ENCODE results near the gene SAP130. TPM values are rescaled to one million over a fixed set of nuclear protein-coding genes. Genes with fewer than 3 reads are reported as not detected.

Gene SAP130
- total RNA-seq = 14.2 TPM
- long read RNA-seq, full-length matches to known transcripts = 2 of 4 reads
- long read RNA-seq, partial matches to known transcripts = 2 of 4 reads
- long read RNA-seq, other reads (novel, unspliced or antisense) = 0 of 4 reads

GRCh38 chr2:128027801-128028667, at the start of gene SAP130:
SAP130 (minus strand) TSS chr2:128028059; CDS start chr2:128026292, 1,767 bp downstream.
- intact Hi-C loops (cut with micrococcal nuclease) = no loop called here
- DNase-seq = peak; percentile 99
- Histone ChIP-seq H3K9me3 (replicated peaks) (peaks cover 11% of the 10 kb centered on the region), H3K4me3 (peak within 1 kb of the TSS; percentile 98), H3K27ac (replicated peaks) (peak within 1 kb of the TSS; percentile 99), H3K4me1 (peaks cover 33% of the 10 kb centered on the region), H3K36me3 (peaks cover 3% of the 10 kb centered on the region), H3K27me3 (ENCODE audit: low read depth) (no peaks in the 10 kb centered on the region)
- no peak for TF ChIP-seq CTCF (IDR thresholded peaks at IDR 0.05; ENCODE audit: borderline replicate concordance)

- no peak for TF ChIP-seq CTCF (IDR thresholded peaks at IDR 0.05; ENCODE audit: borderline replicate concordance)
- Histone ChIP-seq H3K4me3 (no peak overlapping the region), H3K9me3 (replicated peaks) (no peaks in the 10 kb centered on the region), H3K4me1 (no peaks in the 10 kb centered on the region), H3K27me3 (ENCODE audit: low read depth) (peaks cover 3% of the 10 kb centered on the region), H3K27ac (replicated peaks) (no peak overlapping the region), H3K36me3 (no peaks in the 10 kb centered on the region)
- intact Hi-C loops (cut with micrococcal nuclease) = no loop called here
- no peak for DNase-seq
Observed at GRCh38 chr2:128076461-128077106, 48.7 kb upstream of the SAP130 start.

GRCh38 chr2:128073278-128073677, 45.4 kb upstream of the SAP130 start:
- Histone ChIP-seq H3K27ac (replicated peaks) (no peak overlapping the region), H3K27me3 (ENCODE audit: low read depth) (no peaks in the 10 kb centered on the region), H3K4me3 (no peak overlapping the region), H3K4me1 (no peaks in the 10 kb centered on the region), H3K9me3 (replicated peaks) (no peaks in the 10 kb centered on the region), H3K36me3 (no peaks in the 10 kb centered on the region)
- DNase-seq = no peak
- intact Hi-C loops (cut with micrococcal nuclease) = no loop called here
- TF ChIP-seq CTCF (IDR thresholded peaks at IDR 0.05; ENCODE audit: borderline replicate concordance) = no peak

- no peaks in the 10 kb centered on the region for H3K9me3 ChIP-seq (replicated peaks)
- no peaks in the 10 kb centered on the region for H3K27me3 ChIP-seq (ENCODE audit: low read depth)
- DNase-seq = no peak
- H3K27ac ChIP-seq (replicated peaks) = no peak overlapping the region
- H3K4me1 ChIP-seq = no peaks in the 10 kb centered on the region
- intact Hi-C loops (cut with micrococcal nuclease) = no loop called here
- H3K4me3 ChIP-seq = no peak overlapping the region
- no peak for TF ChIP-seq CTCF (IDR thresholded peaks at IDR 0.05; ENCODE audit: borderline replicate concordance)
- H3K36me3 ChIP-seq = no peaks in the 10 kb centered on the region
Observed at GRCh38 chr2:128069769-128070168, 41.9 kb upstream of the SAP130 start.

- Histone ChIP-seq H3K27me3 (ENCODE audit: low read depth) (peaks cover 3% of the 10 kb centered on the region), H3K36me3 (no peaks in the 10 kb centered on the region), H3K4me1 (no peaks in the 10 kb centered on the region), H3K9me3 (replicated peaks) (no peaks in the 10 kb centered on the region), H3K27ac (replicated peaks) (no peak overlapping the region), H3K4me3 (no peak overlapping the region)
- intact Hi-C loops (cut with micrococcal nuclease) = no loop called here
- no peak for TF ChIP-seq CTCF (IDR thresholded peaks at IDR 0.05; ENCODE audit: borderline replicate concordance)
- no peak for DNase-seq
Observed at GRCh38 chr2:128064353-128064752, 36.5 kb upstream of the SAP130 start.
